Measurements from ENCODE around the gene SNCB.

Gene SNCB

GRCh38 chr5:176644294-176644693 lies 14.0 kb upstream of the SNCB start:
- DNase-seq = no peak

DNA sequence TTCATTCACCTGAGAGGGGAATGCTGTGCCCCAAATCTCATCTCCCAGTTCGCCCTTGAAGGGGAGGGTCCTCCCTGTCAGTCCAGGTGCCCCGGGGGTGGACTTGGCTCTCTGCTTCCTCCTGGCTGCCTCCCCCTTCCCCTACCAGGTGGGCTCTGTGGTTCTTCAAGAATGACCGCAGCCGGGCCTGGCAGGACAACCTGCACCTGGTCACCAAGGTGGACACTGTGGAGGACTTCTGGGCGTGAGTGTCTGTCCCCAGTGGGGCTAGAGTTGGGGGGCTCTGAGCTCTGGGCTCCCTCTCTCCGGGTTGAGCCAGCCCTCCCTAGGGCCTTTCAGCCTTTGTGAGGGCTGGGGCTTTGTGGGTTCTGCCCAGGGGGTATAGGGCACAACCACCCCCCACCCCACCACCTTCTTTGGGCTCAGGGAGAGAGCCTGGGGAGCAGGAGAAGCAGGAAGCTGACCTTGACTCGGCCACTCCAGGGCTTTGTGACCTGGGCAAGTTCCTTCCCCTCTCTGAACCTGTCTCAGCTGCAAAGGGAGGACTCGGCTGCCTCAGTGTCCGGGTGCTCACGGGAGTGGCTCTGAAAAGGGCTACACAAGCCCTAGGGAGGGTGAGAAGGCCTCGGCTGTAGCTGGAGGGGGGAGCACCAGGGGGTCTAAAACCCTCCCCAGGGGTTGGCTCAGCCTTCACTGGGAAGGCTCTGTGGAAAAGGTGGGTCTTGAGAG lies 13.3 kb upstream of the SNCB start:
- DNase-seq = no peak

DNA sequence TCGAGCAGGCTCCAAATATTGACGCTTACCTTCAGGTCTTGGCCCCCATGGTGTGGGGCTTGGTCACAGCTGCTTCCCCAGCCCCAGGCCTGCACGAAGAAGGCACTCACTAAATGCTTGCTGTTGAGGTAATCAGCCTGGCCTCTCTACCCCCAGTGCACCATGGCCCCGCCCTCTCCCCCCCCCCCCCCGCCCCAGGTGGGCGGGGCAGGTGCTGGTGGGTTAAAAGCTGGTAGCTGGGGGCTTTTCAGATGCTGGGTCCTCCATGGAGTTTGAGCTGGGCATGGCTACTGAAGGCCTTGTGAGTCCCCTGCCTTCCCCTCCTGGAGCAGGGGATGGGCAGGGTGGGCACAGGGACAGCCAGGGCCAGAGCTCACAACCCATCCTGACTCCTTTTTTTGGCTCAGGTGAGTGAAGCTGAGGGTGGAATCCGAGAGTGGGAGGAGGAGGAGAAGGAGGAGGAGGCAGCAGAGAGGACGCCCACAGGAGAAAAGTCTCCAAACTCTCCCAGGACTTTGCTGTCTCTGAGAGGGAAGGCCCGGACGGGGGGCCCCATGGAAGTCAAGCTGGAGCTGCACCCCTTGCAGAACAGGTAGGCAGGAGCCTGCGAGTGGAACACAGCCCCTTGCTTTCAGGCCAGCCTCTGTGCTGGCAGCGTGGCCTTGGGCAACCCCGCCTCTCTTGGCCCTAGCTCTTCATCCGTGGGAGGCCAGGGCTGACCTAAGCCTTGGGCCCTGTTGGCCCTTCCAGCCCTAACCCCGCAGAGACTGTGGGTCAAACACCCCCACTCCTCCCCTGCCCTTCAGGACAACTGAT lies 12.5 kb upstream of the SNCB start:
- no peak for DNase-seq

DNA sequence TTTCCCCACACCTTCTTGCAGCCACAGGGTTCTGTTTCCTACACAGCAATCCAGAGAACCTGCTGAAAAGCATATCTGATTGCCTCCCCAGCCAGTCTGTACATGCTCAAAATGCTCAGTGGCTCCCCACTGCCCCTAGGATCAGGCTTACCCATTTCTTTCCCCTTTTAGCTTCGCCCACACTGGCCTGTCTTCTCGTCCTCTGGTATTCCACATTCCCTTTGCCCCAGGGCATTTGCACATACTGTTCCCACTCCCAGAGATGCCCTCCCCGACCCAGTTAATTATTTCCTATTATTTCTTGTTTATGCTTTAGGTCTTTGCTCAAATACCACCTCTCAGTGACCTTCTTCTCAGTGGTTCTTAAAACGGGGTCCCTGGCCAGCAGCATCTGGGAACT lies 10.3 kb upstream of the SNCB start:
- DNase-seq = no peak

GRCh38 chr5:176639981-176640380 lies 9.6 kb upstream of the SNCB start:
- no peak for DNase-seq

GRCh38 chr5:176639208-176639607 lies 8.9 kb upstream of the SNCB start:
- DNase-seq = no peak

- no peak for DNase-seq
These were observed 8.1 kb upstream of the SNCB start for GRCh38 chr5:176638437-176638836.

GRCh38 chr5:176637556-176637955 lies 7.2 kb upstream of the SNCB start:
- no peak for DNase-seq

DNA sequence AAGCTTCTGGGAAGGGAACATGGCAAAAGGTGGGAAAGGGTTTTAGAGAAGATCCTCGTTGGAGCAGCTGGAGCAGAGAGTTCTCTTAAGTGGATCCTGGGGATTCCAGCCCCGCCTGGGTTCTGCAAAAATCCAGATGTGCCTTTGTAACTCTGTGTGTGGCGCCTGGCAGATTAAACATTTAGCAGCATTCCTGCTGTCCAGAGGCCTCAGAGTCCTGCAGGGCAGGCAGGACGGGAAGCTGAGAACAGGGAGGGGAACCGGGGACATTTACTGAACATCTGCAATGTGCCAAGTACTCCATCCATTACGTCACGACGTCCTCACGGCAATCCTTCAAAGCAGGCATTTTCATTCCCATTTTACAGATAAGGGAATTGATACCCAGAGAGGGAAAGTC lies 6.1 kb upstream of the SNCB start:
- DNase-seq = no peak

- DNase-seq = no peak
These were observed 3.3 kb upstream of the SNCB start for GRCh38 chr5:176633598-176633997.

GRCh38 chr5:176632745-176633144 lies 2.4 kb upstream of the SNCB start:
- DNase-seq = no peak

GRCh38 chr5:176631383-176632200 lies 1.3 kb upstream of the SNCB start:
- DNase-seq = no peak

DNA sequence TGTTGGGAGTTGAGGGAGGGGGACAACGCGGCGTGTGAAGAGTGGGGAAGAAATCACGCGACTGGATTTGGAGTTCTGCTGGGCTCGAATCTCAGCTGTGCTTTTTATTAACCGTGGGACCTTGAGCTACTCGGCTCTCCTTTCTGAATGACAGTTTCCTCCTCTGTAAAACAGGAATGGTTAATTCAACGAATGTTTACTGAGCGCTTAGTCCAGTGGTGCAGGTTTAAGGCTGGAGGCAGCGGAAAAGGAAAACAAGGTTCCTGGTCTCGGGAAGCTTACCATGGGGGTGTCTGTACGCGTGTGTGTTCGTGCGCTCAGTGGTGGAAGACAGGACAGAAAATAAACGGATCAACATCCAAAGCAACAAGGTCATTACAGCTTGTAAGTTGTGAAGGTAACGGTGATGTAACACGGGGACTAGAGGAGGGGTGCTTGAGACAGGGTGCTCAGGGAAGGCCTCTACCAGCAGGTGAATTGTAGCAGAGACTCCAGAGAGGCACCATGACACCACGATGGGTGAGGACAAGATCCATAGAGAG lies 418 bp upstream of the SNCB start:
- no peak for DNase-seq

DNA sequence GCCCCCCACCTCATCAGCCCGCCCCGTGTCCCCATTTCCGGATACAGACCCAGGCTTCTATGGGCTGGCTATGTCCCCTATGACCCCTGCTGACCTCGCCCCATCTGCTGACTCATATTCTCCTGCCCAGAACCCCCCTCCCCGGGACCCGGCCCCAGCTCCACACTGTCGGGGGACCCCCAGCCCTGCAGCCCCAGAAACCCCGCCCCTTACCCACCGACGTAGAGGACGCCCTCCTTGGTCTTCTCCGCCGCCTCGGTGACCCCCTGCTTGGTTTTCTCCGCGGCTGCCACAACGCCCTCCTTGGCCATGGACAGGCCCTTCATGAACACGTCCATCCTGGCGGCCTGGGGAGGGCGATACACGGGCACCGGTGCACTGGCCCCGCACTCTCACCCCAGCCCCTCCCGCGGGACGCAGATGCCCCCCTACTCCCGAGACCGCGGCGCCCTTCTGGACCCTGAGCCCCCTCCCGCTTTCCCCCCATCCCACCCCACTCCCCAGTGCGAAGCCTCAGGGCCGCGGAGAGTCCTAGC lies 949 bp downstream of the SNCB start:
- DNase-seq = no peak

DNA sequence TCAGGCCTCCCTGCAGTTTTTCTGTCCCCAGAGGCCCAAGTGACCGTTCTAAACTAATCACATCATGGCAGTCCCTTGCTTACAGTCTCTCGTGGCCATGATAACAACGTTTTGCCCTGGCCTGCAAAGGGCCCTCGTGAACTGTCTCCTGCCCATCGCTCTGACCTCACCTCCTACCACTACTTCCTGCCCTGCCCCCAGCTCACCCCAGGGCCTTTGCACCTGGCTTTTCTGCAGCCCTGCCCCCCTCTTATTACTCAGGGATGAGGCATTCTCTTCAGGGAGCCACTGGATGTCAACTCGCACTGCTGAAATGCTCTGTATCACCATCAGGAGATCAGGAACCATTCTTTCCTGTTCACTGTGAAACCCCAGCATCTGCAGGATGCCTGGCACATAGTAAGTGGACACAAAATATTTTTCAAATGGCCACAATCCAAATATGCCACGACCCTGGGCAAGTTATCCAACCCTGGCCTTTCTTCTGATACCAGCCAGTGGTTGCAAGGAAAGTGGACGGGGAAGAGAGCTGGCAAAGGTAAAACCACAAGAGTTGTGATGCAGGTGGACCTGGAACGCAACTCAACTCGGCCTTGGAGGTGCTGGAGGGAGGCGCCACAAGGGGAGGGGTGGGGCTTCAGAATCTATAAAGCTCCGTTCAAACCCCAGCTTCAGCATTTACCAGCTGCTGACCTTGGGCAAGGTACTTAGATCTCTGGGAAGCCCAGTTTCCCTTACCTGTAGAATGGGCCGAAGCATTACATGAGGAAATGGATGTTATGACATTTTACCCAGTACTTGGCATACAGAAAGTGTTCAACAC lies 1.7 kb downstream of the SNCB start:
- DNase-seq = no peak

GRCh38 chr5:176627582-176627981 lies 2.8 kb downstream of the SNCB start:
- no peak for DNase-seq

GRCh38 chr5:176626876-176627236 lies 3.5 kb downstream of the SNCB start:
- DNase-seq = no peak

DNA sequence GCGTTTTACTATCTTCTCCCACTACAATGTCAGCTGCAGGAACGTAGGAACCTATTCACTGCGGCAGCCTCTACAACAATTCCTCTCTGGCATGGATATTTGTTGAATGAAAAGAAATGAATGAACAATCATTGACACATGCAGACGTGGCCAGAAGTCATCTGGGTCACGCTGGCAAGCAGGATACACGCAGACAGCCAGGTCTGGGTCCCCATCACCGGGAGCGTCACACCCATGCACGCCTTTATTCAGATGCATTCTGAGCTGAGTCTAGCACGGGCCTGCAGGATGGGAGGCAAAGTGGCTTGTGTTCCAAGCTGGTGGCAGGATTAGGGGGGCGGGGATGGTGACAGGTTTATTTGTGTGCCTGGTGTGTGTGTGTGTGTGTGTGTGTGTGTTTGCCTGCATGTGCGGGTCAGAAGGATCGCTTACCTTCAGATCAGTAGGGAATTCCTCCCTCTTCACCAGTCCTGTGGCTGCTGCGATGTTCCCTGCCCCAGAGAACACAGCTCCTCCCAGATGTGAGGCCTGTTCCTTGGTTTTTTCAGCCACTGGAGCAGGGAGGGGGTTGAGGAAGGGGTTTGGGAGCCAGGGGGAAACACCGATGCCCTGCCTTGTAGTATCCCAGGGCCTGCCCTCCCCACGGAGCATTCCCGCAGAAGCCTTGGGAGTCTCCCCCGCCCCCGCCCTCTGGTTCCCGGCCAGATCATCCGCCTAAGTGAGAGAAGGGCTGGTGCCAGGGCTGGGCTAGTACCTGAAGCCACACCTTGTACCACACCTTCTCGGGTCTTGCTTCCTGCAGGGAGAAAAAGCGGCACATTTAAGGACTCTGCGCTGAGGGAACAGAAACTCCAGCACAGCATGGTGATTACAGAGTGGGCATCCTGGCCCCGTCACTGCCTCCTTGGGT lies 4.1 kb downstream of the SNCB start:
- DNase-seq = no peak

- no peak for DNase-seq
These were observed 4.8 kb downstream of the SNCB start for GRCh38 chr5:176625512-176625911.

DNA sequence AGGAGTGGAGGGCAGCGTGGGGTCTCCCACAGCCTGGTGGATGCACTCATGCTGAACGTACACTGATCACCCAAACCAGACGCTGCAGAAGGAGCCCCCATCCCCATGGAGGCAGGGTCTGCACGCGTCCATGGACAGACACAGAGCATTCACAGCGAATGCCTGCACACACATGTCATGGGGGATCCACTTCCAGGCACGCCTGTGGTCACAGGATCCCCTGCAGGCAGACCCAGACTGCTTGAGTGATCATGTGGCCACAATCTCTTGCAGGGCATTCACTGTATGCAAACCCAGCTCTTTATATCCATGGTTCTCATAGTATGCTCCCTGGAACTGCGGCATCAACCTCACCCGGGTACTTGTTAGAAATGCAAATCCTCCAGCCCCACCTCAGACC lies 5.4 kb downstream of the SNCB start:
- no peak for DNase-seq

DNA sequence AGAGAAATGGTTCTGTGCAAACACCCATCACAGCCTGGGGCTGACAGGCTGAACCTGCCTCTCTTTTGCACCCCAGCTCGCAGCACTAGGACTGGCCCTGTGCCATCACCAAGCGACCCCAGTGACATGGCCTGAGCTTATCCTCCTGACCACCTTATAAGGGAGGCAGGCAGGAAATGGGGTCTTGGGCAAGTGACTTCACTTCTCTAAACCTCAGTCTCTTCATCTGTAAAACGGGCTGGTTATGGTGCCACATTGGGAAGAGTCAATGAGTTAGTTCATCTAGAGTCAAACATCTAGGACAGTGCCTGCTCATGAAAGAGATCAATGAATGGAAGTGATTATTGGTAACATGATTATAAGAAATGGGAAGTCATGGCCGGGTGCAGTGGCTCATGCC lies 6.2 kb downstream of the SNCB start:
- no peak for DNase-seq

All from CD4-positive, alpha-beta T cell treated with Interleukin-10 for 1 hour (primary cell).